Stimulated activated CD4-positive, alpha-beta T cell treated with anti-CD3 and anti-CD28 coated beads, Interleukin-12 subunit alpha, Interleukin-12 subunit beta, amount 100 ng/mL, for 48 hours (primary cell): ENCODE data around the gene MICU2.
A peak's percentile ranks its signal among the peaks of the same experiment; 100 is the strongest.

ENCODE experiments used
- DNase-seq, 3 donors: peaks; one replicate each; pipeline ENCODE4 v3.0.0-alpha.2; 2020; ENCODE audit warnings: low read depth in 2 of 3, low spot score in 1 of 3

The MICU2 gene

DNA sequence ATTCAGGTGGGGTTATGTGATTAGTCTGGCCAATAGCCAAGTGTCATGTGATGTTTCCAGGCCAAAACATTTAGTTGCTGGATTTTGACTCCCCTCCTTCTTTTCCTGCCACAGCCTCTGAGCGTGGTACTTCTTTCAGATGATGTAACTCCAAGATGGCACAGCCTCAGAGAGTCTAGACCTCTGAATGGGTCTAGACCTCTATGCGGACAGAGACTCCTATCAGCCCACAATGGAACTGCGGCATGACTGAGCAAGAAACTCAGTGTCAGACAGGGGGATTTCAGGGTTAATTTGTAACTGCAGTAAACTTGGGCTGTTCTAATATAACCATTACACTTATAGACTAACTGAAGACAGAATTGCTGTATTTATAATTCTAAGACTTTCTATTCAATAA, 102.3 kb downstream of the MICU2 start:
- no peak for DNase-seq

- no peak for DNase-seq
These were observed 117.6 kb downstream of the MICU2 start for GRCh38 chr13:21486322-21486721.

DNA sequence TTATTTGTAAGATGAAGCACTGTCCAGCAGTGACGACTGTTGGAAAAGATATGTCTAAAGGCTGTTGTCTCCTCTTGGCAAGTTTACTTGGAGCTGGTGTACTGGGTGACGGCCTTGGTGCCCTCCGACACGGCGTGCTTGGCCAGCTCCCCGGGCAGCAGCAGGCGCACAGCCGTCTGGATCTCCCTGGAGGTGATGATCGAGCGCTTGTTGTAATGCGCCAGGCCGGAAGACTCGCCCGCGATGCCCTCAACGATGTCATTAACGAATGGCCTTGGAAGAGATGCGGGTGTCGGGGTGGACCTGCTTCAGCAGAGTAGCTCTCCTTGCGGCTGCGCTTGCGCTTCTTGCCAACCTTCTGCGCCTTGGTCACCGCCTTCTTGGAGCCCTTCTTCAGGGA, 120.2 kb downstream of the MICU2 start:
- DNase-seq, result no peak

GRCh38 chr13:21481359-21481758, 122.6 kb downstream of the MICU2 start:
- no peak for DNase-seq

GRCh38 chr13:21478881-21479808, 124.8 kb downstream of the MICU2 start:
- peak in 2 of 3 donors; percentile 19 to 69 for DNase-seq

DNA sequence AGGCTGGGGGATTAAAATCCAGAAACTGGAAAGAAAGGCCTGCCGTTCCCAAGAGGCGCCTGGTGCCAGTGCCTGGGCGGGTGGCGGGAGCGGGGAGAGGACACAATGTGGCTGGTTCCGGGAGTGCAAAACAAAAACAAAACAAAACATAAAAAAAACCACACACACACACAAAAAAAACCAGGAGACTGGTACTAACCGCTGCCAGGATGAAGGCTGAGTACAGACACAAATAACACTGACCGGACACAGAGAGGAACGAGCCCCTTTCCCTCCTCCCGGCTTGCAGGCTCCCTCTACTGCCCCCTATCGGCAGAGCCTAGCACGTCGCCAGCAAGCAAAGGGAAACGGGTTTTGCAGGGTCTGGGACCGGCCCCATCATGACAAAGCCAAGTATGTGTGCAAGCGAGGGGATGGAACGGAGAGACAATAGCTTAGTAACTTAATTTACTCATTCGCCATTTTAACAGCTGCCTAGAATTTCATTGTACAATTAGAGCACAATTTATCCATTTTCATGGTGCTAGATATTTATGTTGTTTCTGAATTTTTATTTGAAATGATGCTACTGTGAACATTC, 127.0 kb downstream of the MICU2 start:
- peak; percentile 73 to 83 (median 74) for DNase-seq

DNA sequence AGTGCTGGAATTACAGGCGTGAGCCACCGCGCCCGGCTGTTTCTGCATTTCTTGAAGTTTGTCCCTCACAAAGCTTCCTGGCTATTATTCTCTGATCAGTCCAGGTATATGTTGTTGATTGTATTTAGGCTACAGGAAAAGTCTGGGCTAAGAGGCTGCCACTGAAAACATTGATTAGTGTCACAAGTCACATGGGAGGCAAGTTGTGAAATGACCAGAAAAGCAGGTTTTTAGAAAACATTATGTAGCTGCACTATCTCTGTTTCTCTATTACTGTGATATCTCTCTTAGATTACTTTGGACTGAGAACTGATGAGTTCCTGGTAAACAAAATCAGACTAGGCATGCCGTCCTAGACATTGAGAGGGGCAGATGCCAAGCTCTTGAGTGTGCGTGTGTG, 128.9 kb downstream of the MICU2 start:
- no peak for DNase-seq

DNA sequence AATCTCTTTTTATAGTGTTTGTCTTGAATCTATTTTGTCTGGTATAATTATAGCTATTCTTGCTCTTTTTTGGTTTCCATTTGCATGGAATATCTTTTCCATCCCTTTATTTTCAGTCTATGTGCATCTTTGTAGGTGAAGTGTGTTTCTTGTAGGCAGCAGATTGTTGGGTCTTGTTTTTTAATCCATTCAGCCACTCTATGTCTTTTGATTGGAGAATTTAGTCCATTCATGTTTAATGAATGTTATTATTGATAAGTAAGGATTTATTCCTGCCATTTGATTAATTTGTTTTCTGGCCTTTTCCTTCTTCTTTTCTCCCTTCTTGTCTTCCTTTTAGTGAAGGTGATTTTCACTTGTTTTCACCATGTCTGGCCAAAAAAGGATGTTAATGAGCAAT, 133.2 kb downstream of the MICU2 start:
- no peak for DNase-seq

DNA sequence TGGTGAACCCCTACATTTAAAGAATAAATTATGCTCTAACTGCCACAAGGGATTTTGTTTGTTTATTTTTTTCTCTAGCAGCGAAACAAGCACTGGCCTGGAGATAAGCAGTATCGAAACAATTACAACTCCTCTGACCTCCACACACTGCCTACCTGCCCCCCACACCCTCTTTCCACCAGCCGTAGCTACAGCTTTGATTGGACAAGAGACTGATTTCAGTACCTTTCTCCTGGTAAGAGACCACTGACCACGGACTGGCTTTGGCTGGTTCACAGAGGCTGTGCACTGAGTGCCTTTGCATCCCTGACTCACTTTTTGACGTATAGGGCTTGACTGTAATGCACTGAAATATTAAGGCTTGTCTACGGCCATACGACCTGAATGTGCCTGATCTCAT, 137.4 kb downstream of the MICU2 start:
- no peak for DNase-seq

DNA sequence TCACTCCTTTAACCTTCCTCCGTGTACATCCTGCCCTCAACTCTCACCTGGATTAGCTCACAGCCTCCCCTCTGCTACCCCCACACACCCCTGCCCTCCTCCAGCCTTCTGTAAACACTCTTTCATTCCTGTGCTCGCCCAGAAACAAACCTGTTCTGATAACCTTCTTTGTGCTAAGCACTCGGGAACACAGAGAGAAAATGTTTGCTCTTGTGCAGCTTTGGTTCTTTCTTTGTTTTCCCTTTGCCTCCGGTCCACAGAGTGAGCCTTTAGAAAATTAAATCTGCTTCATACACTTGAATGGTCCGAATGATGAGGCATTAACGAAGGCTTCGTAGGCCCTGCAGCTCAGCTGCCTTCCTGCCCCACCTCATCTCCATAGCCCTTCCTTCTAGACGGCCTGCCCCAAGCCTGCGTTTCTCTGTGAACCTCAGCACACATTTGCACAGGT, 138.2 kb downstream of the MICU2 start:
- no peak for DNase-seq

- DNase-seq, result no peak
These were observed 140.5 kb downstream of the MICU2 start for GRCh38 chr13:21463424-21463823.

DNA sequence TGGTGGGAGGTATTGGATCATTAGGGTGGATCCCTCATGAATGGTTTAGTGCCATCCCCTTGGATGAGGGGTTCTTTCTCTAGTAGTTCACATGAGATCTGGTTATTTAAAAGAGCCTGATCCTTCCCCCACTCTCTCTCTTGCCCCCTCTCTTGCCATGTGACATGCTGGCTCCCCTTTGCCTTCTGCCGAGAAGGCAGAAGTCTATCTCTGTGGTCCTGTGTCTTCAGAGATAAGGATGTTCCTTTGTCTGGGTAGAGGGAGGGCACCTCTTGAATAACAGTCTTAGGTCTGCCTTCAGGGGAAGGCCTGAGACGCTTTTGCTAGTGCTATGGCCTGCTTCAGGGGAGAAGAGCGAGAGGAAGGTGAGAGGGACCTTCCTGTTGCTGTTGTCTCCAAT, 142.8 kb downstream of the MICU2 start:
- no peak for DNase-seq

DNA sequence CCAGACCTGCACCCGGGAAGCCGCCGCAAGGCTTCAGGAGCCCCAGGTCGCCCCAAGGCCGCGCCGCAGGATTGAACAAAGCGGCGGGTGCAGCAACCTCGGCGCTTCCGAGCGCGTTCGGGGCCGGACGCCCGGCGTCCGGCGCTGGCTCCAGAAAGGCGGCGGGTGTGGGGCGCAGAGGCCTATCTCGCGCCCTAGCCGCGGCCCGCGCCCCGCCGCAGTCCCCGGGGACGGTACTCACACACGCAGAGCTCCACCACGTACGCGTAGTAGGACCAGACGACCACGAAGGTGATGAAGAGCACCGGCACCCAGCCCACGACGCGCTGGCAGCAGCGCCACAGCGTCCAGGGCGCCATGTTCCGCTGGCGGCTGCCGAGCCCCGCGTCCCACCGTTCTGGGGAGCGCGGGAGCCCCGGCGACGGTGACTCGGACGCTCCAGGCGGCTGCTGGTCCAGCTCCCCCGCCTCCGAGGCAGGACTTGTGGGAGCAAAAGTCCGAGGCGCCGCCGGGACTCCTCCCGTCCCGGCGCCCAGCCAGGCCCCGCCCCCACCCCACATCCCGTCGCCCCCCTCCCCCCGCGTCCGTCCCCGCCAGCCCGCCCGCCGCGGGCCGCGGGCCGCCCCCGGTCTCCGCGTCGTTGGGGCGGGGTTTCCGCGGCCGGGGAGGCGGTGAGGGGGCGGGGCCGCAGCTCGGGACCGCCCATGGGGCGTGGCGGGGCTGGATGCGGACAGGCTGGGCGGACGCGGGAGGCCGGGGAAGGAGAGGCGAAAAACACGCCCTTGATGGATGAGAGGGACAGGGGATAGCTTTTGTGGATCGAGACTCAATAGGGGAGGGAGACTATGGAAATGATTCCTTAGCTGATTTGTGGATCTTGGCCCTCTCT, 144.9 kb downstream of the MICU2 start, which contains the start of gene ZDHHC20:
TSS of gene ZDHHC20 (minus strand) at position 491 of the 889 bp plus-strand sequence. CDS start at position 359, 132 bp downstream.
- peak; percentile 78 to 94 (median 88) for DNase-seq

DNA sequence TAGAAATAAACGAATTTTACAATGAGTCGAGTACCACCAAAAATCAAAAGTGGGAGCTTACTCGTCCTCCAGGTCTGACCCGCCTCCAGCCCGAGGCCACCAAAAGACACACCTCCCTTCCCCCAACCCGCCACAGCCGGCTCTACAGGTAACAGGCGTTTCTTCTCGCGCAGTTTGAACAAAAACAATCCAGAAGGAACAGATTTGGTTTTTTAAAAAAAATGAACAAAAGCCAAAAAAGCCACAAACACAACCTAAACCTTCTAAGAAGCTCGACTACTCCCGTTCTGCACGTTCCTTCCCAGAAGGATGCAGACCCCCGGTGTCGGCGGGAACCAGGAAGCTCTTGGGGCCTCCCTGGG, 145.5 kb downstream of the MICU2 start:
- DNase-seq, result peak; percentile 24 to 49 (median 35)

GRCh38 chr13:21453387-21454081, 150.4 kb downstream of the MICU2 start:
- DNase-seq, result no peak

- no peak for DNase-seq
These were observed 153.0 kb downstream of the MICU2 start for GRCh38 chr13:21450936-21451335.

DNA sequence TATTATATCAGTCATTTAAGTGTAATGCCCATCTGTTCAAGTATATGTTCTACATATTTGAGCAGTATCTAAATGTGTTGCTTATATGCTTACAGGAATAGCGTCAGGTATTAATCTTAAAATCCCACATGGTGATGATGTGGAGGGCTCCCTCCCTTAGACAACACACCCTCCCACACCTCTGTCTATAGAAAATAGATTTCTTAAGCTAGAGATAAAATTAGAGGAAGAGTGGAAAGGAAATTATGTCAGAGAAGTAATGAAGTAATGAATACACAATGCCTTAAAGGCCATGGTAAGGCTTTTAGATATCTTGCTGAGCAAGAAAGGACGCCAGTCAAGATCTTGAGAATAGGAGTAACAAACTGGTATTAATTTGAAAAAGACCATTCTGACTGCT, 157.3 kb downstream of the MICU2 start:
- no peak for DNase-seq

- no peak for DNase-seq
These were observed 158.2 kb downstream of the MICU2 start for GRCh38 chr13:21445759-21446158.

DNA sequence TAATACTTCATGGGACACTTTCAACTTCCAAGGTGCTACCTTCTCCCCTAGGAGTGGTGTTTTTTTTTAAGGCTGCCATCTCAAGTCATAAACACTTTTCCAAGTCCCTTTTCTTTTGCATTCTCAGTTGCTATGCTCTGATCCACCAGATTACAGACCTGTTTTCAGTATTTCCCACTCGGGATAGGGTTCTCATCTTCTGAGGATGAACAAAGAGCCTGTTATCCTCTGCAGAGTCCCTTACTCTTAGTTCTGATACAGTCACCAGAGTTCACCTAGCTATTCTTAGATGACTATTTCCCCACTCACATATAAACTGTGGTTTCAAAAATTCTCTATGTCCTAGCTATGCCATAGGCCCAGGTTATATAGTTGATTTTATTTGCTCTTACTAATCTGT, 160.8 kb downstream of the MICU2 start:
- DNase-seq, result no peak
